BJ (cell line): ENCODE results near the gene HSCB. TPM values are rescaled to one million over a fixed set of nuclear protein-coding genes. Genes with fewer than 3 reads are reported as not detected.

Source experiments
- CTCF ChIA-PET: fragments of 350-600 bp; formaldehyde crosslinking; extraction: SDS; loops from one replicate; lab custom pipeline; 2021; ENCODE audit warnings: antibody characterized with exemption, inconsistent platforms; lab: Yijun Ruan, JAX
- POLR2A ChIA-PET: fragments of 300-600 bp; sonication (Branson Sonifier 250); formaldehyde crosslinking; extraction: SDS; loops from one replicate; lab custom pipeline; 2021; ENCODE audit warnings: antibody characterized with exemption; lab: Charles Lee
- DNase-seq: peaks from one replicate; pipeline ENCODE4 v3.0.0-alpha.2; 2011; ENCODE audit warnings: low read depth
- H3K27me3 ChIP-seq: 2 replicates; pipeline ENCODE4 v1.6.0; 2011; ENCODE audit warnings: low read length; ENCODE audit not compliant: control insufficient read depth, insufficient read depth
- H3K36me3 ChIP-seq: 2 replicates; pipeline ENCODE4 v1.5.1; 2011; ENCODE audit warnings: low read length; ENCODE audit not compliant: control insufficient read depth, insufficient read depth
- H3K4me3 ChIP-seq: 2 replicates; pipeline ENCODE4 v1.5.1; 2011; ENCODE audit warnings: low read depth, mild to moderate bottlenecking, control low read depth, low read length
- polyA plus RNA-seq: library from polyadenylated mRNA; depleted of rRNA; stranded (reverse); fragments of >200 nt; gene quantifications from 2 replicates; pipeline ENCODE4 v1.2.3, GENCODE V29; 2011
- TF ChIP-seq, protein P1 (sequence below): IDR thresholded peaks from 2 replicates; pipeline ENCODE4 v1.5.1; 2011; ENCODE audit warnings: low read depth, mild to moderate bottlenecking, control low read depth, inconsistent platforms, low read length, moderate library complexity; ENCODE audit not compliant: insufficient read depth

The HSCB gene
- polyA plus RNA-seq, 1 experiment = 12.7 TPM

DNA sequence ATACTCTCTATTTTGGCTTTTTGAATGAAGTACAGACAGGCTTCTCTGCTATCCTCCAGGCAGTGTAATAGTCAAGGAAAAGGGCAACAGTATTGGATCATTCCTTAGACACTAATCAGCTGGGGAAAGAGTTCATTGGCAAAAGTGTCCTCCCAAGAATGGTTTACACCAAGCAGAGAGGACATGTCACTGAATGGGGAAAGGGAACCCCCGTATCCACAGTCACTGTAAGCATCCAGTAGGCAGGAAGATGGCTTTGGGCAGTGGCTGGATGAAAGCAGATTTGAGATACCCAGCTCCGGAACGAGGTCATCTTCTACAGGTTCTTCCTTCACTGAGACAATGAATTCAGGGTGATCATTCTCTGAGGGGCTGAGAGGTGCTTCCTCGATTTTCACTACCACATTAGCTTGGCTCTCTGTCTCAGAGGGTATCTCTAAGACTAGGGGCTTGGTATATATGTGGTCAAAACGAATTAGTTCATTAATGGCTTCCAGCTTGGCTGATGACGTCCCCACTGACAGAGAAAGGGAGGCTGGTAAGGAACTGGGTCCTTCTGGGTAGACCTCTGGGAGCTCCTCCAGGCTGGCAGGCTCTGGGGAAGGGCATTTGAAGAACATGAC lies 53.3 kb downstream of the HSCB start:
- ChIA-PET POLR2A (no interaction called here), CTCF (interaction anchor here (1.1 to 1.5 kb wide), 4 partner anchors 11 to 194 kb away, joined by 3 to 7 read pairs (median 3); no protein-coding TSS in a partner anchor)
- no peaks in the 10 kb centered on the region for H3K27me3 ChIP-seq
- peaks cover 19% of the 10 kb centered on the region for H3K36me3 ChIP-seq
- no peak overlapping the region for H3K4me3 ChIP-seq
- TF ChIP-seq, protein P1, sequence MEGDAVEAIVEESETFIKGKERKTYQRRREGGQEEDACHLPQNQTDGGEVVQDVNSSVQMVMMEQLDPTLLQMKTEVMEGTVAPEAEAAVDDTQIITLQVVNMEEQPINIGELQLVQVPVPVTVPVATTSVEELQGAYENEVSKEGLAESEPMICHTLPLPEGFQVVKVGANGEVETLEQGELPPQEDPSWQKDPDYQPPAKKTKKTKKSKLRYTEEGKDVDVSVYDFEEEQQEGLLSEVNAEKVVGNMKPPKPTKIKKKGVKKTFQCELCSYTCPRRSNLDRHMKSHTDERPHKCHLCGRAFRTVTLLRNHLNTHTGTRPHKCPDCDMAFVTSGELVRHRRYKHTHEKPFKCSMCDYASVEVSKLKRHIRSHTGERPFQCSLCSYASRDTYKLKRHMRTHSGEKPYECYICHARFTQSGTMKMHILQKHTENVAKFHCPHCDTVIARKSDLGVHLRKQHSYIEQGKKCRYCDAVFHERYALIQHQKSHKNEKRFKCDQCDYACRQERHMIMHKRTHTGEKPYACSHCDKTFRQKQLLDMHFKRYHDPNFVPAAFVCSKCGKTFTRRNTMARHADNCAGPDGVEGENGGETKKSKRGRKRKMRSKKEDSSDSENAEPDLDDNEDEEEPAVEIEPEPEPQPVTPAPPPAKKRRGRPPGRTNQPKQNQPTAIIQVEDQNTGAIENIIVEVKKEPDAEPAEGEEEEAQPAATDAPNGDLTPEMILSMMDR = no peak
- no peak for DNase-seq

DNA sequence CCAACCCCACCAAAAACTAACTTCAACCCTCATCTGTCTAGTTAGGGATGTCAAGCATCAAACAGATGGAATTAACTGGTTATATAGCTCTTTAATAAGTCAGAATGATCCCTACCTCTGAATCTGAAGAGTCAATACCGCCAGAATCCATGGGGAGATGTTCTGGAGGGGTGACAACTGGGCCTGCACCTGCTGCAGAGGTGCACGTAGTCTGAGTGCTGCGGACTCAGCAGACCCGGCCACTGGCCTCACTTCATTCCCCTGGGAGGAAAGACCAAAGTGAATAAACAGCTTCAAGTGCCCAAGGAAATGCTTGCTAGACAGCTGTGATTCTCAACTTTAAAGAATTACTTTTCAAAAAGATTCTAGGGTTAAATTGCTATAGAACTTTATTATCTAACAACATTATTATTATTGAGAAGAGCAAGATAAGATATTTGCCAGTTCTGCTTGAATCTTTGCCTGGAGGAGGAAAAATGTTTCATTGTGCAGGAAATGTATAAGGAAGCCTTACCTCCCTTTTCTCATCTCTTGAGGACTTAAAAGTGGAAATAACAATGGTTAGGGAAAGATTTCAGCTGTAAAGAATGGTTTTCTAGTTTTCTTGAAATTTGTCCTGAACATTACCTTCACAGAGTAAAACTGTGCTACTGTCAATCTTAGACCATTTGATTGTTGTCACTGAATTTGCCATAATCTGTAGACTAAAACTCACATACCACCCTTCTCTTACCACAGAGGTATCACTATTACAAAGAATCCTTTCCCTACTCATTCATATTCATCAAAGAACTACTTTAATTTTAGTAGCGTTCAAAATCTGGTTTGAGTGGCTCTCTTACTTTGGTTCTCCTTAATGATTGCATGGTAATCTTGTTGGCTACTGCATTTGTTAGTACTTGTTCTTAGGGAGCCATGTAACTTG lies 54.4 kb downstream of the HSCB start:
- H3K27me3 ChIP-seq = no peaks in the 10 kb centered on the region
- ChIA-PET CTCF (interaction anchor here (1.1 kb wide), 1 partner anchor 195 kb away, joined by 3 read pairs; no protein-coding TSS in a partner anchor), POLR2A (no interaction called here)

DNA sequence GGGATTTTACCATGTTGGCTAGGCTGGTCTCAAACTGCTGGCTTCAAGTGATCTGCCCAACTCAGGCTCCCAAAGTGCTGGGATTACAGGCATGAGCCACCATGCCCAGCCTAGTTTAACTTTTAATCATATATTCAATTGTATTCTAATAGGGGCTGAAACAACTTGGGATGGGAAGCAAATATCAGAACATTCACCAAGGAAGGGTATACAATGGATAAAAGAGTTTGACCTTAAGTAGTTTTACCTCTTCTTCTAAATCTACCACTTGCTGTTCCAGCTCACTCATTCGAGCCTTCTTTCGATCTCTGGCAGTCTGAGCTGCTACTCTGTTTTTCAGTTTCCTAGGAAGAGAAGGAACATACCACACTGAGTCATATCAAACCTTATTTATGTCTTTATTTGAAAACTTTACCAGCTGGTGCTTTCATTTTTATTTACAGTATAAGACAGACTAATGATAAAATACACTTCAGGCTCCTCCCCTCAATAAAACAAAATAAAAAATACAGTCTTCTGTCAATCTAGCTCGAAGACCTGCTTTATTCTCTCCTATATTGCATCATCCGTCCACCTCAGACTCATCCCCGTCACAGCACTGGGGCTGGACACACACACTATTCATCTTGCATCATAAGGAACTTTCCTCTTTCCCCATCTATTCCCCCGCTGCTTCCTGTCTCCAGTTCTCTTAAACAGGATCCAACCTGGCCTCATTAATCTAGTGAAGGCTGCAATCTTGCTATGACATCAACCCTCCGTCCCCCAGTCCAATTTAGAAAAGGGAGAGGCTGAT lies 57.2 kb downstream of the HSCB start:
- peak; percentile 82 for DNase-seq
- H3K36me3 ChIP-seq = peaks cover 18% of the 10 kb centered on the region
- no peaks in the 10 kb centered on the region for H3K27me3 ChIP-seq
- POLR2A ChIA-PET = interaction anchor here (0.5 to 1.1 kb wide), 3 partner anchors 9 to 418 kb away, joined by 4 to 7 read pairs (median 7); no protein-coding TSS in a partner anchor
- H3K4me3 ChIP-seq = peak overlapping the region; percentile 98
- CTCF ChIA-PET = interaction anchor here (0.6 to 2.4 kb wide), 5 partner anchors 23 to 241 kb away, joined by 3 to 6 read pairs (median 3); no protein-coding TSS in a partner anchor
- TF ChIP-seq, protein P1 = no peak

More for the DNA sequence above, 54.4 kb downstream of the HSCB start:
- TF ChIP-seq, protein P1 = no peak
- Histone ChIP-seq H3K36me3 (peaks cover 19% of the 10 kb centered on the region), H3K4me3 (no peak overlapping the region)
- DNase-seq = no peak

DNA sequence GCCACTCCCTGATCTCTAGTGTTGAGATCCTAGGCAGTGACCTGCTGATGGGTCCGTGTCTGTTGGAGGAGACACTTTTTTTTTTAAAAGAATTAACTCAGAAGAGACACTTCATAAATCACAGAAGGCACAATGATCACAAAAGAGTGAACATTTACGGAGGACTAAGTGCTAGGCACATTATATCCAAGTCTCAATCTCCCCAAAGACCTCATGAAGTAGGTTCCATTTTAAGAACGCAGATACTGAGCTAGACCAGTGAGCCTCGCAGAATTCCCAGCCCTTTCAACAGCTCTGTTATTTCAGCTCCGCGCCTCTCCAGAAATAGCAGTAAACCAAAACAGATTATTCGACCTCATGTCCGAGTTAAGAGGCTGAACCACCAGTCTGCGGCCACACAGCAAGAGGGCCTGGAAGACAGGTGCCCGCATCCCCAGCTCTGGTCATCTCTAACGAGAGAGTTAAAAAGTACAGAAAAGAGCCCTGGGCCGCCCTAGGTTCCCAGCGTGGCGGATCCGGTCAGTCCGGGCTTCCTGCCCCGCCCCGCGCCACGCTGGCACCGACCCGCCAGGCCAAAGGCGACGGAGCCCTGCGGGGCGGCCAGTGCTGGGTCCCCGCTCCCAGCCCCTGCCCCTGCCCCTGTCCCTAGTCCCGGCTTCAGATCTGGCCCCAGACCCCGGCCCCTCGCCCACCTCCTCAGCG lies 57.9 kb downstream of the HSCB start:
- CTCF ChIA-PET = interaction anchor here (0.6 to 2.4 kb wide), 4 partner anchors 24 to 241 kb away, joined by 3 to 6 read pairs (median 3); no protein-coding TSS in a partner anchor
- H3K27me3 ChIP-seq = no peaks in the 10 kb centered on the region
- peak; percentile 1 for DNase-seq
- peaks cover 15% of the 10 kb centered on the region for H3K36me3 ChIP-seq
- peak overlapping the region; percentile 98 for H3K4me3 ChIP-seq
- POLR2A ChIA-PET = interaction anchor here (0.5 to 1.1 kb wide), 4 partner anchors 13 to 419 kb away, joined by 4 to 7 read pairs (median 4); partner anchors contain the start of gene ZNRF3
- TF ChIP-seq, protein P1 = no peak
